Spleen (tissue), 11 donors: ENCODE measurements around the gene MAJIN. TPM values are rescaled to one million over a fixed set of nuclear protein-coding genes. Genes with fewer than 3 reads are reported as not detected.
A peak's percentile ranks its signal among the peaks of the same experiment; 100 is the strongest.

Source experiments
- DNase-seq: peaks from one replicate; pipeline ENCODE4 v3.0.0-alpha.2; 2020
- H3K27ac ChIP-seq, 8 donors: fragments of 200-600 bp; sonication (generic) in 7 of 8; 1 replicate in 4 of 8; 2 replicates in 4 of 8; pipeline versions ENCODE4 v1.5.0 to v1.8.0; 2016 to 2021; ENCODE audit warnings: inconsistent platforms in 4 of 8, mild to moderate bottlenecking in 4 of 8, moderate library complexity in 1 of 8
- H3K27me3 ChIP-seq, 7 donors: fragments of 200-600 bp; sonication (generic) in 6 of 7; replicated peaks in 1 of 7; 1 replicate in 4 of 7; 2 replicates in 3 of 7; pipeline versions ENCODE4 v1.5.0 to v1.8.0; 2016 to 2021; ENCODE audit warnings: inconsistent platforms in 3 of 7, mild to moderate bottlenecking in 1 of 7
- H3K36me3 ChIP-seq, 6 donors: fragments of 200-600 bp; sonication (generic) in 5 of 6; 1 replicate in 4 of 6; 2 replicates in 2 of 6; pipeline versions ENCODE4 v1.5.0 to v1.8.0; 2016 to 2021; ENCODE audit warnings: inconsistent platforms in 2 of 6
- H3K4me1 ChIP-seq, 6 donors: fragments of 200-600 bp; sonication (generic) in 5 of 6; 1 replicate in 3 of 6; 2 replicates in 3 of 6; pipeline versions ENCODE4 v1.5.0 to v1.8.0; 2016 to 2021; ENCODE audit warnings: inconsistent platforms in 3 of 6
- H3K4me3 ChIP-seq, 8 donors: fragments of 200-600 bp; sonication (generic) in 7 of 8; 1 replicate in 4 of 8; 2 replicates in 4 of 8; pipeline versions ENCODE4 v1.5.0 to v1.8.0; 2016 to 2021; ENCODE audit warnings: inconsistent platforms in 4 of 8, mild to moderate bottlenecking in 4 of 8, moderate library complexity in 2 of 8
- H3K9me3 ChIP-seq, 8 donors: fragments of 200-600 bp; sonication (generic) in 7 of 8; 1 replicate in 4 of 8; 2 replicates in 4 of 8; pipeline versions ENCODE4 v1.5.0 to v1.8.0; 2016 to 2021; ENCODE audit warnings: inconsistent platforms in 4 of 8
- POLR2A ChIP-seq, 3 donors: fragments of 450-650 bp; IDR thresholded peaks; one replicate each; pipeline ENCODE4 v1.5.1; 2017; ENCODE audit warnings: antibody characterized with exemption in 3 of 3, mild to moderate bottlenecking in 1 of 3
- POLR2AphosphoS5 ChIP-seq, 3 donors: sonication (generic); formaldehyde crosslinking; IDR thresholded peaks; one replicate each; pipeline ENCODE4 v1.5.1; 2017; ENCODE audit warnings: antibody characterized with exemption in 3 of 3
- WGBS, 5 donors: extraction: QIAGEN DNeasy Blood & Tissue Kit in 3 of 5; methylation state at CpG; one replicate each; pipeline versions ENCODE4 v1.1.5 to v1.1.7; 2013 to 2018; 5-methylcytosine and 5-hydroxymethylcytosine counted together
- intact Hi-C: fragments of 100-400 bp; cut with DNase I; formaldehyde crosslinking; loops from one replicate; pipeline ENCODE4 v1.15.0; 2023; ENCODE audit warnings: low total_unique reads
- polyA plus RNA-seq, 3 donors: library from polyadenylated mRNA; stranded (reverse); fragments of 200-250 nt; gene quantifications; one replicate each; pipeline ENCODE4 v1.2.1, GENCODE V29; 2013
- total RNA-seq, 7 donors: library from RNA; depleted of rRNA in 3 of 7; stranded (reverse); fragments of >200 nt in 3 of 7; fragmentation: NEBNext Ultra II Directional in 4 of 7; extraction: Animal tissue kit (Norgen Biotek cat#: 25700) in 4 of 7; gene quantifications; one replicate each; pipeline versions ENCODE4 v1.1.0 to v1.2.1, GENCODE V29; 2016 to 2021
- TF ChIP-seq, protein P1 (sequence below), 11 experiments: fragments of 200-600 bp in 7 of 11; fragments of 450-650 bp in 4 of 11; sonication (generic) in 4 of 11; IDR thresholded peaks in 8 of 11; conservative IDR thresholded peaks in 3 of 11; 1 replicate in 7 of 11; 2 replicates in 4 of 11; pipeline versions ENCODE4 v1.4.0 to v1.8.0; 2016 to 2021; ENCODE audit warnings: antibody characterized with exemption in 11 of 11, inconsistent platforms in 4 of 11, mild to moderate bottlenecking in 1 of 11
- donor health status: healthy with polysubstance abuse.
- donor health status: DM: no; HTN: no; CAD: no; lungs with moderate emphysema.
- donor health status: DM: no; HTN: no; CAD: no.
- donor health status: Bipolar disorder and iron deficiency.
- donor health status: healthy.
- donor health status: DM: no; HTN: no; CAD: no.
- donor health status: DM: yes; HTN: yes; CAD: no.

MAJIN gene
- total and polyA plus RNA-seq, 10 donors, result 0.40 to 2.6 (median 0.87) TPM; not detected in 3

DNA sequence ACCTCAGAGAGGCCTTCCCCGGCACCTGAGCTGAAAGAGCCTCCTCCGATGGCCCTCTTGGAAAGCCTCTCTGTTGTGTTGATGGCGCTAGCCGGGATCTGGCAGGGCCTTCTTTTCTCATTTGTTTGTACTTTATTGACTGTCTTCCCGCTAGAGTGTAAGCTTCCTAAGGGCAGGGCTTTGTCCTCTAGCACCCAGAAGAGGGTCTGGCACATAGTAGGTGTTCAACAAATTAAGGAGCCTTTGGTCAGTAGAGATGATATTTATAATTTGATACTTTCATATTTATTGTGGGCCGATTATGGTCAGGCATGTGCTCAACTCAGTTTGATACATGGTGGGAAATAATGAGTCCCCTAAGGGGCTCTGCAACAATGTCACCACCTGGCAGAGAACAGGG, 46.0 kb upstream of the MAJIN start:
- 94 to 97% (median 96%) methylated on average over 6 of the region's 6 CpGs for WGBS, 5 donors
- intact Hi-C loops, result no loop called here
- H3K27ac ChIP-seq, result no peak overlapping the region

DNA sequence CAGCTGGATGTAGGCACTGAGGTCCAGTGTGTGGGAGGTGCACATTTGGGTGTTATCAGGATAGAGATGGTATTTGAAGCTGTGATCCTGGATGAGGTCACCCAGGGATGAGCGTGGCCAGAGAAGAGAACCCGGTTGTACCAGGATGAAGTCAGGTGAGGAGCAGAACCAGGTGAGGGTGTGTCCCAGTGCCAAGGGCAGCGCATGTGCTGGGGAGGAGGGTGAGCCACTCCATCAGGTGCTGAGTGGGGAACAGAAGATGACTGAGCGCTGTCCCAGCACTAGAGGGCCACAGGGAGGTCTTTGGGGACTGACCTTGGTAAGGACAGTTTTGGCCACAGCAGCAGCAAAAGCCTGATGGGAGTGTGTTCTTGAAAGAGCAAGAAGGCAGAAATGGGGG, 44.8 kb upstream of the MAJIN start:
- no peaks in the 10 kb centered on the region for H3K9me3 ChIP-seq
- H3K4me1 ChIP-seq, result peaks cover 13 to 60% (median 29%) of the 10 kb centered on the region in 6 donors
- 84 to 95% (median 90%) methylated on average over 4 of the region's 4 CpGs for WGBS, 5 donors
- intact Hi-C loops, result no loop called here
- no peaks in the 10 kb centered on the region for H3K27me3 ChIP-seq
- H3K36me3 ChIP-seq, result peaks cover 0 to 45% (median 31%) of the 10 kb centered on the region in 6 donors
- H3K27ac ChIP-seq, result no peak overlapping the region
- DNase-seq, result no peak
- no peak overlapping the region for H3K4me3 ChIP-seq
- TF ChIP-seq POLR2AphosphoS5 (IDR thresholded peaks at IDR 0.05), result no peak
- no peak for TF ChIP-seq POLR2A (IDR thresholded peaks at IDR 0.05)
- TF ChIP-seq, protein P1, sequence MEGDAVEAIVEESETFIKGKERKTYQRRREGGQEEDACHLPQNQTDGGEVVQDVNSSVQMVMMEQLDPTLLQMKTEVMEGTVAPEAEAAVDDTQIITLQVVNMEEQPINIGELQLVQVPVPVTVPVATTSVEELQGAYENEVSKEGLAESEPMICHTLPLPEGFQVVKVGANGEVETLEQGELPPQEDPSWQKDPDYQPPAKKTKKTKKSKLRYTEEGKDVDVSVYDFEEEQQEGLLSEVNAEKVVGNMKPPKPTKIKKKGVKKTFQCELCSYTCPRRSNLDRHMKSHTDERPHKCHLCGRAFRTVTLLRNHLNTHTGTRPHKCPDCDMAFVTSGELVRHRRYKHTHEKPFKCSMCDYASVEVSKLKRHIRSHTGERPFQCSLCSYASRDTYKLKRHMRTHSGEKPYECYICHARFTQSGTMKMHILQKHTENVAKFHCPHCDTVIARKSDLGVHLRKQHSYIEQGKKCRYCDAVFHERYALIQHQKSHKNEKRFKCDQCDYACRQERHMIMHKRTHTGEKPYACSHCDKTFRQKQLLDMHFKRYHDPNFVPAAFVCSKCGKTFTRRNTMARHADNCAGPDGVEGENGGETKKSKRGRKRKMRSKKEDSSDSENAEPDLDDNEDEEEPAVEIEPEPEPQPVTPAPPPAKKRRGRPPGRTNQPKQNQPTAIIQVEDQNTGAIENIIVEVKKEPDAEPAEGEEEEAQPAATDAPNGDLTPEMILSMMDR (IDR thresholded peaks at IDR 0.05 in 8 of 11, conservative IDR thresholded peaks at IDR 0.05 in 3 of 11), result no peak

More for the DNA sequence above, 46.0 kb upstream of the MAJIN start:
- H3K27me3 ChIP-seq, result no peaks in the 10 kb centered on the region
- H3K9me3 ChIP-seq, result no peaks in the 10 kb centered on the region
- no peak overlapping the region for H3K4me3 ChIP-seq
- H3K36me3 ChIP-seq, result peaks cover 0 to 54% (median 38%) of the 10 kb centered on the region in 6 donors
- TF ChIP-seq, protein P1 (IDR thresholded peaks at IDR 0.05 in 8 of 11, conservative IDR thresholded peaks at IDR 0.05 in 3 of 11), result no peak
- TF ChIP-seq POLR2AphosphoS5 (IDR thresholded peaks at IDR 0.05) (no peak), POLR2A (IDR thresholded peaks at IDR 0.05) (no peak)
- DNase-seq, result no peak
- H3K4me1 ChIP-seq, result peaks cover 11 to 65% (median 26%) of the 10 kb centered on the region in 6 donors

DNA sequence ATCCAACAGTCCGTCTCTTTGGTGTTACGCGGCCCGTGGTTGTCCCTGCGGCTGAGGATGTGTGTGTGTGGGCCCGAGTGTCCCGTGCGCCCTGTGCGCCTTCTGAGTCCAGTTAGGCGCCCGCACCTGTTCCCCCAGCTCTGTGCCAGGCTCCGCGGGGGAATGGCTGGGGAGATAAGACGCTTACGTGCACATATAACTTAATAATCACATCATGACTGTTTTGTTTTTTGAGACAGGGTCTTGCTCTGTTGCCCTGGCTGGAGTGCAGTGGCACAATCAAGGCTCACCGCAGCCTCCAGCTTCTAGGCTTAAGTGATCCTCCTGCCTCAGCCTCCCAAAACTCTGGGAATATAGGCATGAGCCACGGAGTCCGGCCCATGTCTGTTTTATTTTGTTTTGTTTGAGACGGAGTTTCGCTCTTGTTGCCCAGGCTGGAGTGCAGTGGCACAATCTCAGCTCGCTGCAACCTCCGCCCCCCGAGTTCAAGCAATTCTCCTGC, 42.9 kb upstream of the MAJIN start:
- no peaks in the 10 kb centered on the region for H3K9me3 ChIP-seq
- no peak for DNase-seq
- intact Hi-C loops, result no loop called here
- H3K27ac ChIP-seq, result peak overlapping the region; percentile 96 to 100 (median 99)
- peak overlapping the region; percentile 68 to 95 (median 79) for H3K4me3 ChIP-seq
- H3K4me1 ChIP-seq, result peaks cover 13 to 48% (median 29%) of the 10 kb centered on the region in 6 donors
- H3K36me3 ChIP-seq, result peaks cover 0 to 26% (median 14%) of the 10 kb centered on the region in 6 donors
- no peaks in the 10 kb centered on the region for H3K27me3 ChIP-seq
- 30 to 60% (median 31%) methylated on average over 12 to 23 of the region's 23 CpGs for WGBS, 5 donors
- TF ChIP-seq POLR2AphosphoS5 (IDR thresholded peaks at IDR 0.05), result no peak
- TF ChIP-seq, protein P1 (IDR thresholded peaks at IDR 0.05 in 8 of 11, conservative IDR thresholded peaks at IDR 0.05 in 3 of 11), result no peak
- no peak for TF ChIP-seq POLR2A (IDR thresholded peaks at IDR 0.05)

DNA sequence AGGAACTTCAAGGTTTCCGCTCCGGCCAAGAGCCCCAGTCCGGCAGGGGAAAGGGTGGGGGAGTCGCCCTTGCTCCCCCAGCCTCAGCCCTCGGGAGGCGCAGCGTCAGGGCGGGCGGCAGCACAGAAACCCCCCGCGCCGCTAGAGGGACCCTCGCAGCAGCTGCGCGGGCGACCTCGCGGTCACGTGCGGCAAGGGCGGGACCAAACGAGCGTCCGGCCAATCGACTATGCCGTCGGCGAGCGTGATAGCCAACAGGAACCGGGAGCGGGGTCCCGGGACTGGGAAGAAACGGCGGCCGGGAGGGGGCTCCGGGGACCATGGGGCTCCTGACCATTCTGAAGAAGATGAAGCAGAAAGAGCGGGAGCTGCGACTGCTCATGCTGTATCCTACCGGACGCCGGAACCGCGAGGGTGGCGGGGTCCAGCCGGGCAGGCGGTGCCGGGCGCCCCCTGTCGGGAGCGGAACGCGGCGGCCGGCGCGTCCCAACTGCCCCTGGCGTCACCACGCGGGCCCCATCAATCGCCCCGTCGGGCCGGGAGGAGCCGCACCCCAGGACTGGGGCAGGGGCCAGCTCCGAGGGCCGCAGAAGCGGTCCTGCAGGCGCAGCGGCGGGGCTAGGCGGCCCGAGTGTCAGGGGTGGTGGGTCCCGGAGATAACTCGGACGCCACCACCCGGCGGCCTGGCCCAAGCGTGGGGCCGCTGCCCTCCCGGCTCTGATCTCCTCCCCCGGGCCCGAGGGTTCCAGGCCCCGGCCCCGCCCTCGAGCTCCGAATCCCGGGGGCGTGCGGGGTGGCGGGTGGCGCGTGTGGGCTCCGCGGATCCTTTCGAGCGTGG, 42.2 kb upstream of the MAJIN start, which contains the start of gene ARL2:
Gene ARL2 (plus strand): TSS at position 273 of the 838 bp plus-strand sequence. CDS start 48 bp downstream, at position 321.
- DNase-seq, result peak; percentile 96
- WGBS, 5 donors, result 0 to 1% (median 0%) methylated on average over 36 to 96 of the region's 96 CpGs
- Histone ChIP-seq H3K4me1 (peaks cover 13 to 48% (median 29%) of the 10 kb centered on the region in 6 donors), H3K27ac (peak within 1 kb of the TSS; percentile 96 to 100 (median 99)), H3K9me3 (no peaks in the 10 kb centered on the region), H3K36me3 (peaks cover 0 to 19% (median 10%) of the 10 kb centered on the region in 6 donors), H3K4me3 (peak within 1 kb of the TSS; percentile 68 to 95 (median 79)), H3K27me3 (no peaks in the 10 kb centered on the region)
- intact Hi-C loops, result no loop called here
- TF ChIP-seq POLR2A (IDR thresholded peaks at IDR 0.05) (peak in 1 of 3 donors; percentile 18), POLR2AphosphoS5 (IDR thresholded peaks at IDR 0.05) (peak; percentile 78 to 89 (median 89))
- TF ChIP-seq, protein P1 (IDR thresholded peaks at IDR 0.05 in 8 of 11, conservative IDR thresholded peaks at IDR 0.05 in 3 of 11), result peak; percentile 3 to 95 (median 91)
